ENCODE measurements around the gene GUCY1A2. TPM values are rescaled to one million over a fixed set of nuclear protein-coding genes. Genes with fewer than 3 reads are reported as not detected.

The GUCY1A2 gene
- total and polyA plus RNA-seq, 2 donors (not counting 3 experiments of a cell fraction or from before 2014, with no cell fraction given), result 0.02 to 0.03 TPM

DNA sequence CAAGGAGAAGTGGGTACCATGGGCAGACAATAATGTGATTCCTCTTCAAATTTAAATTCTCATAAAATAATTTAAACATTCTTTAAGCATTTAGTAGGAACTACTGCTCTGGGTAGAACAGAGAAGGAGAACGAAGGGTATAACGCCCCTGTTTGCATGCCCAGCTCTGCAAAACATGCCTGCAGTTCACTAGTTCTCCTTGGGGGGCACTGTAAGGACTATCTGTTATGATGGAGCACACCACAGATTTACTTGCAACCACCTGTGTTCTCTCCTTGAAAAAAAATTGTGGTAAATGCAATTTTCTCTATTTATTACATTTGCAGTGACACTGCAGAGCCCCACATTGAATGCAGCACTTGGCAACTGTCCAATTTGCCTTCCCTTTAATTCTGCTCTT is 100.3 kb downstream of the GUCY1A2 start:
- no TSS peak for BruUV-seq (replicated peaks)
- TF ChIP-seq POLR2AphosphoS5 (IDR thresholded peaks at IDR 0.05; ENCODE audit: insufficient read depth, low read depth, low read length), result no peak
- TF ChIP-seq FOS (IDR thresholded peaks at IDR 0.05; ENCODE audit: borderline replicate concordance, insufficient read depth, low read length), result no peak
- TF ChIP-seq JUN (IDR thresholded peaks at IDR 0.05; ENCODE audit: borderline replicate concordance, insufficient read depth, insufficient read length, low read depth), result no peak
- no peak for TF ChIP-seq EZH2 (IDR thresholded peaks at IDR 0.05; ENCODE audit: borderline replicate concordance, low read depth, low read length, severe bottlenecking)
- no peak for TF ChIP-seq CTCF (IDR thresholded peaks at IDR 0.05; ENCODE audit: extremely low read depth in 1 of 2, insufficient read depth in 1 of 2, low read depth in 1 of 2, low read length in 2 of 2)
- TF ChIP-seq POLR2A (IDR thresholded peaks at IDR 0.05; ENCODE audit: low read depth, low read length), result no peak
- H3K27ac ChIP-seq (ENCODE audit: insufficient read depth, low read depth, low read length), result no peak overlapping the region
- ChIA-PET CTCF (no interaction called here), POLR2A (no interaction called here)
- H3K4me3 ChIP-seq (replicated peaks in 1 of 3; ENCODE audit: insufficient read depth in 1 of 3, low read depth in 1 of 3, low read length in 3 of 3), result no peak overlapping the region
- H4K20me1 ChIP-seq (replicated peaks; ENCODE audit: control insufficient read depth, extremely low read depth, insufficient read depth, low read length), result no peaks in the 10 kb centered on the region
- H3K4me1 ChIP-seq (ENCODE audit: control insufficient read depth, extremely low read depth, insufficient read depth, low read length), result no peaks in the 10 kb centered on the region
- DNase-seq (ENCODE audit: low read depth, low spot score), result no peak
- dilution Hi-C loops (cut with MboI; ENCODE audit: extremely low pct_ligation_motif_present, low sequenced_read_pairs), result no loop called here
- no peaks in the 10 kb centered on the region for H3K9me3 ChIP-seq (replicated peaks; ENCODE audit: control insufficient read depth, insufficient read depth, low read length)
- no peak overlapping the region for H3K4me2 ChIP-seq (ENCODE audit: insufficient read depth, low read length)
- no peak for FAIRE-seq
- H3K9ac ChIP-seq (replicated peaks; ENCODE audit: extremely low read depth, insufficient read depth, low read length), result no peak overlapping the region
- intact Hi-C loops (cut with micrococcal nuclease), result no loop called here
- no peaks in the 10 kb centered on the region for H3K9me1 ChIP-seq (replicated peaks; ENCODE audit: control insufficient read depth, extremely low read depth, insufficient read depth, low read length)
- no peaks in the 10 kb centered on the region for H3K36me3 ChIP-seq (ENCODE audit: control insufficient read depth in 2 of 2, extremely low read depth in 1 of 2, insufficient read depth in 2 of 2, low read length in 2 of 2)
- H3K79me2 ChIP-seq (ENCODE audit: control insufficient read depth, insufficient read depth, low read length), result no peaks in the 10 kb centered on the region
- no peak overlapping the region for H2AFZ ChIP-seq (ENCODE audit: low read depth, low read length)
- H3K27me3 ChIP-seq (ENCODE audit: control insufficient read depth in 2 of 2, insufficient read depth in 2 of 2, low read length in 2 of 2), result no peaks in the 10 kb centered on the region

DNA sequence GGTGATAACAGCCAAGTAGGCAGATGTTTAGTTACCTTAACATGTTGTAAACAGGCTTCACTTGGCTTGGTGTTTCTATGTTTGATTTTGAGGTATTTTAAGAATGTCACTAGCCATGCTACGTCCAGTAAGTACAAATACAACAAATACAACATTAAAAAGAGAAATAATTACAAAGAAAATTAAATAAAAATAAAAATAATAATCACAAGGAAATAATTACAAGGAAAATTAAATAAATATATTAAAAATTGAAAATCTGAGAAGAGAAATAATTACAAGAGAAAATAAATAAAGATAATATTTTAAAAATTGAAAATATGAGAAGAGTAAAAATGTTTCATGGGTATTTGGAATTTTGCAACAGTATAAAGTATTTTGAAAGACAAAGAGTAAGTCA is 103.9 kb downstream of the GUCY1A2 start:
- CTCF ChIA-PET, result no interaction called here
- POLR2A ChIA-PET, result no interaction called here

More for the DNA sequence above, 103.9 kb downstream of the GUCY1A2 start:
- Histone ChIP-seq H3K4me2 (ENCODE audit: insufficient read depth, low read length) (no peak overlapping the region), H3K36me3 (ENCODE audit: control insufficient read depth in 2 of 2, extremely low read depth in 1 of 2, insufficient read depth in 2 of 2, low read length in 2 of 2) (no peaks in the 10 kb centered on the region), H3K4me3 (replicated peaks in 1 of 3; ENCODE audit: insufficient read depth in 1 of 3, low read depth in 1 of 3, low read length in 3 of 3) (no peak overlapping the region), H3K79me2 (ENCODE audit: control insufficient read depth, insufficient read depth, low read length) (no peaks in the 10 kb centered on the region), H2AFZ (ENCODE audit: low read depth, low read length) (no peak overlapping the region), H3K9me3 (replicated peaks; ENCODE audit: control insufficient read depth, insufficient read depth, low read length) (no peaks in the 10 kb centered on the region), H3K9me1 (replicated peaks; ENCODE audit: control insufficient read depth, extremely low read depth, insufficient read depth, low read length) (no peaks in the 10 kb centered on the region), H3K4me1 (ENCODE audit: control insufficient read depth, extremely low read depth, insufficient read depth, low read length) (no peaks in the 10 kb centered on the region), H4K20me1 (replicated peaks; ENCODE audit: control insufficient read depth, extremely low read depth, insufficient read depth, low read length) (no peaks in the 10 kb centered on the region), H3K27me3 (ENCODE audit: control insufficient read depth in 2 of 2, insufficient read depth in 2 of 2, low read length in 2 of 2) (no peaks in the 10 kb centered on the region), H3K9ac (replicated peaks; ENCODE audit: extremely low read depth, insufficient read depth, low read length) (no peak overlapping the region), H3K27ac (ENCODE audit: insufficient read depth, low read depth, low read length) (no peak overlapping the region)
- no TSS peak for BruUV-seq (replicated peaks)
- dilution Hi-C loops (cut with MboI; ENCODE audit: extremely low pct_ligation_motif_present, low sequenced_read_pairs) (no loop called here), intact Hi-C loops (cut with micrococcal nuclease) (no loop called here)
- no peak for TF ChIP-seq FOS (IDR thresholded peaks at IDR 0.05; ENCODE audit: borderline replicate concordance, insufficient read depth, low read length)
- no peak for TF ChIP-seq MAX (IDR thresholded peaks at IDR 0.05; ENCODE audit: insufficient read depth, insufficient read length)
- TF ChIP-seq EZH2 (IDR thresholded peaks at IDR 0.05; ENCODE audit: borderline replicate concordance, low read depth, low read length, severe bottlenecking), result no peak
- no peak for TF ChIP-seq CTCF (IDR thresholded peaks at IDR 0.05; ENCODE audit: extremely low read depth in 1 of 2, insufficient read depth in 1 of 2, low read depth in 1 of 2, low read length in 2 of 2)
- TF ChIP-seq GATA2 (IDR thresholded peaks at IDR 0.05; ENCODE audit: insufficient read depth, insufficient read length, low read depth, low read length), result no peak
- no peak for TF ChIP-seq MYC (IDR thresholded peaks at IDR 0.05; ENCODE audit: low read depth, low read length)
- FAIRE-seq (no peak), DNase-seq (ENCODE audit: low read depth, low spot score) (no peak)
